ENCODE data around the gene SERPINA5.

- no peak for TF ChIP-seq CTCF (IDR thresholded peaks at IDR 0.05)
- TF ChIP-seq POLR2A (IDR thresholded peaks at IDR 0.05): no peak
- no peak for TF ChIP-seq POLR2AphosphoS5 (IDR thresholded peaks at IDR 0.05)
Observed at GRCh38 chr14:94593376-94593748, 12.1 kb downstream of the SERPINA5 start.

Measured in gastroesophageal sphincter (tissue), 3 donors.